Gastroesophageal sphincter (tissue), 3 donors: ENCODE measurements around the gene PLEKHG3.

Experiments
- CTCF ChIP-seq, 4 experiments: fragments of 200-600 bp in 2 of 4; fragments of 450-650 bp in 2 of 4; sonication (generic) in 1 of 4; IDR thresholded peaks; one replicate each; pipeline ENCODE4 v1.5.1; 2017 to 2019; ENCODE audit warnings: antibody characterized with exemption in 4 of 4, mild to moderate bottlenecking in 2 of 4, moderate library complexity in 2 of 4
- EP300 ChIP-seq: sonication (generic); formaldehyde crosslinking; IDR thresholded peaks from one replicate; pipeline ENCODE4 v1.6.1; 2017; ENCODE audit warnings: antibody characterized with exemption, mild to moderate bottlenecking
- POLR2A ChIP-seq, 2 donors: fragments of 450-650 bp; IDR thresholded peaks; one replicate each; pipeline ENCODE4 v1.6.1; 2017; ENCODE audit warnings: antibody characterized with exemption in 2 of 2, mild to moderate bottlenecking in 2 of 2, moderate library complexity in 1 of 2
- POLR2AphosphoS5 ChIP-seq: sonication (generic); formaldehyde crosslinking; IDR thresholded peaks from one replicate; pipeline ENCODE4 v1.6.1; 2017; ENCODE audit warnings: antibody characterized with exemption

GRCh38 chr14:64723691-64724577, 19.7 kb downstream of the PLEKHG3 start:
- TF ChIP-seq EP300 (no peak), POLR2A (IDR thresholded peaks at IDR 0.05) (no peak), CTCF (IDR thresholded peaks at IDR 0.05) (no peak), POLR2AphosphoS5 (no peak)
